GM12801 (cell line): Measurements from ENCODE around the gene KRT72.

Experiments
- CTCF ChIP-seq: IDR thresholded peaks from one replicate; pipeline ENCODE4 v1.5.1; 2011; ENCODE audit warnings: control low read depth; ENCODE audit not compliant: insufficient read length; ENCODE audit errors: extremely low read depth

KRT72 gene

GRCh38 chr12:52617403-52617785, 16.1 kb upstream of the KRT72 start:
- TF ChIP-seq CTCF, result no peak

DNA sequence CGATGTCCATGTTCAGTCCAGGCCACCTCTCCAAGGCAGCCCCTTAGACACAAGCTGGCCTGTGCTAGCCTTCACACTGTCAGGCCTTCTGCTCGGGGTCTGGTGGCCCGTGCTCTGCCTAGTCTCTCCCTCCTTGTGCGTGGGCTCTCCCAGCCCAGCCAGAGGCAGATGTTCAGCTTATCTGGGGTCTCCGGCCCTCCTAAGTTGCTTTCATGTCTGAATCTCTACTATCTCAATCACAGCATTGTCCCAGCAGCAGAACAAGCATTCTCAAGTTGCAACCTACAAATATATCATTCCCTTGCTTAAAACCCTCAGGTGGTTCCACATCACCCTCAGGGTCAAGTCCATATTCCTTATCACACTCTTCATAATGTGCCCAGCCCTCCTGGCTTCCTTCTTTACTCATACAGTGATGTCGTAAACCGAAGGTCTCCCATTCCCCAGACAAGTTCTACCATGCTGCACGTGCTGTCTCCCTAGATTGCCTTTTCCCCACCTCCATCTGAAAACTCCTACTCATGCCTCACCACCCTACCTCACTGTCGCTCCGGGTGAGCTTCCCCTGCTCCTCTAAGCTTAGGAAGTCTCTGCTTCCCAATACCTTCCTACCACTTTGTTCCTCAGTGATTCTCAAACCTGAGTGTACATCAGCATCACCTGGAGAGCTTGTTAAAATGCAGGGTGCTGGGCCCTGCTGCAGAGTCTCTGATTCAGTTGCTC, 15.6 kb upstream of the KRT72 start:
- no peak for TF ChIP-seq CTCF

DNA sequence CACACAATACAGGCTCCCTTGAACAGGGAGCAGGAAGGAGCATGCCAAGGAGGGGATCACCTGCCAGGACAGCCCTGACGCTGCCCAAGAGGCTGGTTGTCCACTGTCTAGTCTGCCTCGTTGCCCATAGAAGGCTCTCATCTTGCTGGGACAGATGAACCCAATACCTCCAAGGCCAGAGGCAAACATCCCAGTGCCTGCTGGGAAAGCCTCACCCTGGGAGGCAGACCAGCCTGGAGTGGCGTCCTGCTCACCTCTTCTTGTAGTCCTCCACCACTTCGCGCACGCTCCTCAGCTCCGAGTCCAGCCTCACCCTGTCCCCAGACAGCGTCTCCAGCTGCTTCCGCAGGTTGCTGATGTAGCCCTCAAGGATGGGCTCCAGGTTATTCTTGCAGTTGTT, 14.6 kb upstream of the KRT72 start:
- TF ChIP-seq CTCF, result no peak

GRCh38 chr12:52615208-52615868, 14.1 kb upstream of the KRT72 start:
- TF ChIP-seq CTCF, result no peak

DNA sequence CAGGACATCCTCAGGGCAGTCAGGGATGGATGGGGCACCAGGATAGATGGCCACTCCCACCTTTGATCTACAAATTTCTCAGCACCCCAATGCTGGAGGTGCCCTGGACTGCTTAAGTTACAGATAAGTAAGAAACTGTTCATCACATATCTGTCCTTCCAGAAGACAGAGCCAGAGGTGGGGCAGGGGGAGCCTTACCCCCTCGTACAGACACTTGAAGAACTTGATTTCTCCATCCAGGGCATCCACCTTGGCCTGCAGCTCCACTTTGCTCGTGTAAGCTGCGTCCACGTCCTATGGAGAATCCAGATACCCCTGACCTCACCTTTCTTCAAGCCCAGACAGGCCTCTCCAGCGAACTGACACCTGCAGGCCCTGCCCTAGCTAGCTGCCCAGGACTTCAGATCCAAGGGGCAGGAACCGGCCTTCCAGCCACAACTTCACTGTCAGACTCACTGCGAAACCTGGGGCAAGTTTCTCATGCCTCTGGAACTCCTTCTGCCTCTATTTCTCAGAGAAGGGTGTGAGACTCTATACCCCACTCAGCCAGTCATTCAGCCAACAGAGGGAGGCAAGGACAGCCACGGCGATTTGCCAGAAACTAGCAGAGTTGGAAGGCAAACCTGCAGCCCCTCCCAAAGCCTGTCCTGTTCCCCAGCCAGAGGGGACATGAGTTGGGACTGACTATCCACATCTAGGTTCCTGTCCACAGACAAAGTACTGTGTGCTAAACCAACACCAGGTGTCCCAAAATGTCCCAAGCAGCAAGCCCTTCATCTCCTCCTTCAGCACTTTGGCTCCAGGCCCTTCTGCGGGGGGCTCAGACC, 13.3 kb upstream of the KRT72 start:
- no peak for TF ChIP-seq CTCF

DNA sequence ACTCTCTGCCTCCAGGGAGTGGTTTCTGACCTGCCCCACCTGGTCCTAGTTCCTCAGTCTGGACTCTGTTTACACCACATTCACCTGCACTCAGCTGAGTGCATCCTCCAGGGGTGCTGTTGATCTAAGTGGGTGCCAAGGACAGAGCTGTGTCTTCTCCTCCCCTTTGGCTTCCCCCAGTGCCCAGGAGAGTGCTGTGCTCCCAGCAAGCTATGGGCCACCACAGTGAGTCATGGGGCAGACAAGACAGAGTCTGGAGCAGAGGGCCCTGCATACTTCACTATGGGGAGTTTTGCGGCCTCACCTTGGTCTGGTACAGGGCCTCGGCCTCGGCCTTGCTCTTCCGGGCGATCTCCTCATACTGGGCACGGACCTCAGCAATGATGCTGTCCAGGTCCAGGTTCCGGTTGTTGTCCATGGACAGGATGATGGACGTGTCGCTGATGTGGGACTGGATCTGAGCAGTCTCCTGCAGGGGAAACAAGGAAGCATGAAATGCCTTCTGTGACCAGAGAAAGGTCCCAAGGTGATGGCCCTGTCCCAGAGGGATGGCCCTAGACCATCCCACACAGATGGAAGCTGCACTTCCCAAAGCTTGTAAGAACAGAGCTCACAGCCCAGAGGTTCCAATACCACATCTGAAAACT, 12.2 kb upstream of the KRT72 start:
- TF ChIP-seq CTCF, result no peak
